Measurements from ENCODE around the gene UBTD2.

GRCh38 chr5:172171118-172171517 lies 112.4 kb downstream of the UBTD2 start:
- no peak for TF ChIP-seq CTCF (IDR thresholded peaks at IDR 0.05)
- no peak for TF ChIP-seq POLR2A (IDR thresholded peaks at IDR 0.05)

Measured in heart left ventricle (tissue), 13 donors.